Memory B cell (primary cell): ENCODE measurements around the gene AAGAB.

Source experiments
- ATAC-seq: fragments of 150-1000 bp; cut with Tn5 transposase; 2 replicates; pipeline ENCODE4 v1.10.0; 2021; ENCODE audit warnings: low read depth, mild to moderate bottlenecking, moderate library complexity
- DNase-seq, 2 donors: peaks; one replicate each; pipeline ENCODE4 v3.0.0; 2022; ENCODE audit warnings: low spot score in 2 of 2
- H3K27ac Mint-ChIP-seq: one replicate; pipeline ENCODE4 v1.8.0; 2022; ENCODE audit warnings: mild to moderate bottlenecking, moderate library complexity, mixed read lengths
- H3K27me3 Mint-ChIP-seq: one replicate; pipeline ENCODE4 v1.8.0; 2022; ENCODE audit warnings: mixed read lengths
- H3K36me3 Mint-ChIP-seq: one replicate; pipeline ENCODE4 v1.8.0; 2022; ENCODE audit warnings: mild to moderate bottlenecking, mixed read lengths
- H3K4me1 Mint-ChIP-seq: one replicate; pipeline ENCODE4 v1.8.0; 2022; ENCODE audit warnings: mixed read lengths
- H3K4me3 Mint-ChIP-seq: one replicate; pipeline ENCODE4 v1.8.0; 2022; ENCODE audit warnings: mild to moderate bottlenecking, moderate library complexity, mixed read lengths
- H3K9me3 Mint-ChIP-seq: one replicate; pipeline ENCODE4 v1.8.0; 2022; ENCODE audit warnings: mixed read lengths

Gene AAGAB

GRCh38 chr15:67174446-67174845 lies 80.0 kb downstream of the AAGAB start:
- DNase-seq, result no peak
- Mint-ChIP-seq H3K9me3 (no peaks in the 10 kb centered on the region), H3K36me3 (peaks cover 39% of the 10 kb centered on the region), H3K4me3 (no peak overlapping the region), H3K27ac (peak overlapping the region; percentile 76), H3K4me1 (peaks cover 31% of the 10 kb centered on the region), H3K27me3 (no peaks in the 10 kb centered on the region)
- ATAC-seq, result no peak

- H3K27me3 Mint-ChIP-seq, result no peaks in the 10 kb centered on the region
- ATAC-seq (no peak), DNase-seq (no peak)
- no peaks in the 10 kb centered on the region for H3K9me3 Mint-ChIP-seq
- H3K27ac Mint-ChIP-seq, result peak overlapping the region; percentile 76
- peaks cover 29% of the 10 kb centered on the region for H3K4me1 Mint-ChIP-seq
- H3K4me3 Mint-ChIP-seq, result no peak overlapping the region
- peaks cover 36% of the 10 kb centered on the region for H3K36me3 Mint-ChIP-seq
These were observed 80.7 kb downstream of the AAGAB start for GRCh38 chr15:67173786-67174185.

- Mint-ChIP-seq H3K27ac (peak overlapping the region; percentile 76), H3K9me3 (no peaks in the 10 kb centered on the region), H3K4me3 (no peak overlapping the region), H3K4me1 (peaks cover 32% of the 10 kb centered on the region), H3K27me3 (no peaks in the 10 kb centered on the region), H3K36me3 (peaks cover 42% of the 10 kb centered on the region)
- ATAC-seq (no peak), DNase-seq (no peak)
These were observed 81.5 kb downstream of the AAGAB start for GRCh38 chr15:67173005-67173404.

- Mint-ChIP-seq H3K4me1 (peaks cover 32% of the 10 kb centered on the region), H3K36me3 (peaks cover 44% of the 10 kb centered on the region), H3K9me3 (no peaks in the 10 kb centered on the region), H3K27ac (peak overlapping the region; percentile 76), H3K27me3 (no peaks in the 10 kb centered on the region), H3K4me3 (no peak overlapping the region)
- ATAC-seq (no peak), DNase-seq (no peak)
These were observed 82.3 kb downstream of the AAGAB start for GRCh38 chr15:67172172-67172571.

- no peak for ATAC-seq
- Mint-ChIP-seq H3K4me3 (no peak overlapping the region), H3K27me3 (no peaks in the 10 kb centered on the region), H3K4me1 (peaks cover 35% of the 10 kb centered on the region), H3K27ac (no peak overlapping the region), H3K36me3 (peaks cover 49% of the 10 kb centered on the region), H3K9me3 (no peaks in the 10 kb centered on the region)
- DNase-seq, result no peak
These were observed 83.0 kb downstream of the AAGAB start for GRCh38 chr15:67171471-67171870.

GRCh38 chr15:67170143-67170925 lies 84.1 kb downstream of the AAGAB start:
- no peak for DNase-seq
- peak overlapping the region; percentile 24 for H3K27ac Mint-ChIP-seq
- H3K27me3 Mint-ChIP-seq, result no peaks in the 10 kb centered on the region
- no peak overlapping the region for H3K4me3 Mint-ChIP-seq
- H3K4me1 Mint-ChIP-seq, result peaks cover 33% of the 10 kb centered on the region
- ATAC-seq, result no peak
- peaks cover 51% of the 10 kb centered on the region for H3K36me3 Mint-ChIP-seq
- no peaks in the 10 kb centered on the region for H3K9me3 Mint-ChIP-seq

- peaks cover 20% of the 10 kb centered on the region for H3K4me1 Mint-ChIP-seq
- peak overlapping the region; percentile 5 for H3K27ac Mint-ChIP-seq
- H3K36me3 Mint-ChIP-seq, result peaks cover 45% of the 10 kb centered on the region
- DNase-seq (no peak), ATAC-seq (no peak)
- H3K27me3 Mint-ChIP-seq, result no peaks in the 10 kb centered on the region
- no peaks in the 10 kb centered on the region for H3K9me3 Mint-ChIP-seq
- no peak overlapping the region for H3K4me3 Mint-ChIP-seq
These were observed 85.8 kb downstream of the AAGAB start for GRCh38 chr15:67168694-67169093.

- no peak for DNase-seq
- ATAC-seq, result no peak
- Mint-ChIP-seq H3K4me3 (no peak overlapping the region), H3K27me3 (no peaks in the 10 kb centered on the region), H3K4me1 (peaks cover 16% of the 10 kb centered on the region), H3K36me3 (peaks cover 34% of the 10 kb centered on the region), H3K9me3 (no peaks in the 10 kb centered on the region), H3K27ac (peak overlapping the region; percentile 67)
These were observed 87.4 kb downstream of the AAGAB start for GRCh38 chr15:67167091-67167490.

- Mint-ChIP-seq H3K9me3 (no peaks in the 10 kb centered on the region), H3K4me3 (no peak overlapping the region), H3K27me3 (no peaks in the 10 kb centered on the region), H3K27ac (peak overlapping the region; percentile 67), H3K4me1 (peaks cover 19% of the 10 kb centered on the region), H3K36me3 (peaks cover 33% of the 10 kb centered on the region)
- DNase-seq, result no peak
- ATAC-seq, result no peak
These were observed 88.0 kb downstream of the AAGAB start for GRCh38 chr15:67166280-67167009.

GRCh38 chr15:67165254-67166253 lies 88.9 kb downstream of the AAGAB start:
- Mint-ChIP-seq H3K27me3 (no peaks in the 10 kb centered on the region), H3K4me1 (peaks cover 19% of the 10 kb centered on the region), H3K4me3 (no peak overlapping the region), H3K36me3 (peaks cover 28% of the 10 kb centered on the region), H3K9me3 (no peaks in the 10 kb centered on the region), H3K27ac (no peak overlapping the region)
- ATAC-seq, result no peak
- DNase-seq, result no peak

- H3K36me3 Mint-ChIP-seq, result peaks cover 28% of the 10 kb centered on the region
- H3K27me3 Mint-ChIP-seq, result no peaks in the 10 kb centered on the region
- H3K4me1 Mint-ChIP-seq, result peaks cover 19% of the 10 kb centered on the region
These were observed 89.6 kb downstream of the AAGAB start for GRCh38 chr15:67164811-67165253.

GRCh38 chr15:67164401-67164791 lies 90.1 kb downstream of the AAGAB start:
- no peak for ATAC-seq
- H3K36me3 Mint-ChIP-seq, result peaks cover 25% of the 10 kb centered on the region

More at GRCh38 chr15:67164811-67165253, 89.6 kb downstream of the AAGAB start:
- DNase-seq (no peak), ATAC-seq (no peak)
- H3K27ac Mint-ChIP-seq, result no peak overlapping the region
- no peaks in the 10 kb centered on the region for H3K9me3 Mint-ChIP-seq
- H3K4me3 Mint-ChIP-seq, result no peak overlapping the region

GRCh38 chr15:67163180-67163579 lies 91.3 kb downstream of the AAGAB start:
- H3K9me3 Mint-ChIP-seq, result no peaks in the 10 kb centered on the region
- peaks cover 19% of the 10 kb centered on the region for H3K36me3 Mint-ChIP-seq
- ATAC-seq (no peak), DNase-seq (no peak)
- H3K4me1 Mint-ChIP-seq, result peaks cover 24% of the 10 kb centered on the region
- H3K27me3 Mint-ChIP-seq, result no peaks in the 10 kb centered on the region
- H3K27ac Mint-ChIP-seq, result peak overlapping the region; percentile 77
- no peak overlapping the region for H3K4me3 Mint-ChIP-seq

More at GRCh38 chr15:67164401-67164791, 90.1 kb downstream of the AAGAB start:
- no peak overlapping the region for H3K4me3 Mint-ChIP-seq
- H3K4me1 Mint-ChIP-seq, result peaks cover 23% of the 10 kb centered on the region
- H3K27me3 Mint-ChIP-seq, result no peaks in the 10 kb centered on the region
- H3K27ac Mint-ChIP-seq, result no peak overlapping the region
- no peak for DNase-seq
- no peaks in the 10 kb centered on the region for H3K9me3 Mint-ChIP-seq
